DND-41 (cell line): ENCODE data around the gene ADGRA3.

ENCODE experiments used
- ATAC-seq: fragments of 200-7000 bp; cut with Tn5 transposase; 3 replicates; pipeline ENCODE4 v1.9.1; 2021; ENCODE audit warnings: low read depth; ENCODE audit not compliant: insufficient read depth
- DNase-seq: peaks from one replicate; pipeline ENCODE4 v3.0.0-alpha.2; 2020
- H2AFZ ChIP-seq: 2 replicates; pipeline ENCODE4 v1.6.0; 2012; ENCODE audit warnings: low read depth, low read length
- H3K27ac ChIP-seq: 2 replicates; pipeline ENCODE4 v1.5.1; 2012; ENCODE audit warnings: low read length, inconsistent platforms
- H3K27me3 ChIP-seq: fragments of 200-600 bp; sonication (generic); 2 replicates; pipeline ENCODE4 v1.6.0; 2012; ENCODE audit warnings: low read length, mild to moderate bottlenecking, inconsistent platforms; ENCODE audit not compliant: insufficient read depth, poor library complexity
- H3K36me3 ChIP-seq: 2 replicates; pipeline ENCODE4 v1.5.1; 2012; ENCODE audit warnings: low read length, inconsistent platforms; ENCODE audit not compliant: insufficient read depth
- H3K4me1 ChIP-seq: 2 replicates; pipeline ENCODE4 v1.5.1; 2012; ENCODE audit warnings: mild to moderate bottlenecking, low read length; ENCODE audit not compliant: insufficient read depth
- H3K4me2 ChIP-seq: 2 replicates; pipeline ENCODE4 v1.6.0; 2012; ENCODE audit warnings: mild to moderate bottlenecking, moderate library complexity, low read length, inconsistent platforms; ENCODE audit not compliant: insufficient read depth
- H3K4me3 ChIP-seq, 2 experiments: fragments of 200-600 bp in 1 of 2; shearing (Covaris generic) in 1 of 2; 2 replicates each; pipeline ENCODE4 v1.5.1; 2012 to 2016; ENCODE audit warnings: inconsistent platforms in 2 of 2, low read length in 2 of 2, mild to moderate bottlenecking in 2 of 2, low read depth in 1 of 2, moderate library complexity in 1 of 2
- H3K79me2 ChIP-seq: 2 replicates; pipeline ENCODE4 v1.6.0; 2012; ENCODE audit warnings: low read length, inconsistent platforms; ENCODE audit not compliant: insufficient read depth
- H3K9ac ChIP-seq: 2 replicates; pipeline ENCODE4 v1.6.0; 2012; ENCODE audit warnings: low read depth, mild to moderate bottlenecking, inconsistent platforms, low read length, moderate library complexity
- H3K9me3 ChIP-seq: 2 replicates; pipeline ENCODE4 v1.5.1; 2012; ENCODE audit warnings: low read length, moderate library complexity, mild to moderate bottlenecking, inconsistent platforms; ENCODE audit not compliant: insufficient read depth, severe bottlenecking
- H4K20me1 ChIP-seq: 2 replicates; pipeline ENCODE4 v1.6.0; 2012; ENCODE audit warnings: low read length; ENCODE audit not compliant: insufficient read depth
- CTCF ChIP-seq: IDR thresholded peaks from 2 replicates; pipeline ENCODE4 v1.5.1; 2012; ENCODE audit warnings: borderline replicate concordance, low read length, moderate library complexity, mild to moderate bottlenecking; ENCODE audit not compliant: poor library complexity, severe bottlenecking; ENCODE audit errors: extremely low read depth
- EZH2 ChIP-seq: IDR thresholded peaks from 3 replicates; pipeline ENCODE4 v1.6.1; 2012; ENCODE audit warnings: borderline replicate concordance, low read depth, mild to moderate bottlenecking, moderate library complexity, low read length, inconsistent platforms; ENCODE audit not compliant: severe bottlenecking

ADGRA3 gene

DNA sequence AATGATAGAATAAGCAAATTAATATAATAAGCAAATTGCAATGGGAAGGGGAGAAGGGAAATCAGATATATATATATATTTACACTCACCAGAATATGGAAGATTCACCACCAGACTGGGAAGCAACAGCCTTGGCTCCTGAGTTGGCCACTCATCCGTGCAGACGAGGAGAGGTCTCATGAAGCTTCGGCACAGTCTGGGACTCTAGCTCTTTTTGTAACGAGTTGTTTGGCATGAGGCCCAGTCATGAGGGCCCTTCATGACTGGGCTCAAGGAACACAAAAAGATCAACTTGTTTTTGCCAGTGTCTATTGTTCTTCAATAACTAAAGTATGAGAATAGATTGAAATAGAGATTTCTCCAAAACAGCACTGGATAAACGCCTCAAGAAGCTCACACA is 176.4 kb downstream of the ADGRA3 start:
- Histone ChIP-seq H2AFZ (no peak overlapping the region), H3K9me3 (no peaks in the 10 kb centered on the region), H3K27me3 (no peaks in the 10 kb centered on the region), H3K4me2 (no peak overlapping the region), H3K4me1 (no peaks in the 10 kb centered on the region), H4K20me1 (no peaks in the 10 kb centered on the region), H3K27ac (no peak overlapping the region), H3K4me3 (no peak overlapping the region), H3K9ac (no peak overlapping the region), H3K36me3 (no peaks in the 10 kb centered on the region), H3K79me2 (no peaks in the 10 kb centered on the region)
- ATAC-seq: no peak
- DNase-seq: no peak
- TF ChIP-seq CTCF: no peak
- TF ChIP-seq EZH2: no peak

GRCh38 chr4:22338796-22339195 is 177.1 kb downstream of the ADGRA3 start:
- Histone ChIP-seq H3K4me2 (no peak overlapping the region), H3K27ac (no peak overlapping the region)

More at GRCh38 chr4:22338796-22339195, 177.1 kb downstream of the ADGRA3 start:
- Histone ChIP-seq H3K27me3 (no peaks in the 10 kb centered on the region), H3K9ac (no peak overlapping the region), H2AFZ (no peak overlapping the region), H3K4me3 (no peak overlapping the region), H4K20me1 (no peaks in the 10 kb centered on the region), H3K79me2 (no peaks in the 10 kb centered on the region), H3K9me3 (no peaks in the 10 kb centered on the region), H3K4me1 (no peaks in the 10 kb centered on the region), H3K36me3 (no peaks in the 10 kb centered on the region)
- TF ChIP-seq EZH2 (no peak), CTCF (no peak)
- ATAC-seq (no peak), DNase-seq (no peak)
